Stimulated activated naive CD4-positive, alpha-beta T cell treated with Interleukin-2 at 50 U/mL for 16 hours (primary cell): Measurements from ENCODE around the gene EPN2.

Experiments used
- DNase-seq: peaks from one replicate; lab custom pipeline; 2025; lab: John Stamatoyannopoulos, UW

EPN2 gene

DNA sequence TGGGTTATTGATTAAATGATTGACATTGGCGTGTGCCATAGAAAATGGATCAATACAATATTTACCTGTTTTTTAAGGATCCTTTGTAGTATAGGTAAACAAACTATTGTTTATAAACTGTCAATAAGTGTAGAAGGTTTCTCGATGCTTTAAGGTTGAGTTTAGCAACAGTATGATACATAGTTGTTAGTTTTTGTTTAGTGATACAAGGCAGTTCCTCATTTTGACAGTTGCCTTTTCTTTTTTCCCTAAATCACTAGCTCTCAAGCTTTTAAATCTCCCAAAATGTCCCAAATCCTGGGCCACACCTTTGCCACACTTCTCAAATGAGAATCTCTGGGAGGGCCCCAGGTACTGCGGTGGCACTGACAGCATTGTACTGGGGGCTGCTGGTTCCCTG is 57.3 kb downstream of the EPN2 start:
- no peak for DNase-seq

DNA sequence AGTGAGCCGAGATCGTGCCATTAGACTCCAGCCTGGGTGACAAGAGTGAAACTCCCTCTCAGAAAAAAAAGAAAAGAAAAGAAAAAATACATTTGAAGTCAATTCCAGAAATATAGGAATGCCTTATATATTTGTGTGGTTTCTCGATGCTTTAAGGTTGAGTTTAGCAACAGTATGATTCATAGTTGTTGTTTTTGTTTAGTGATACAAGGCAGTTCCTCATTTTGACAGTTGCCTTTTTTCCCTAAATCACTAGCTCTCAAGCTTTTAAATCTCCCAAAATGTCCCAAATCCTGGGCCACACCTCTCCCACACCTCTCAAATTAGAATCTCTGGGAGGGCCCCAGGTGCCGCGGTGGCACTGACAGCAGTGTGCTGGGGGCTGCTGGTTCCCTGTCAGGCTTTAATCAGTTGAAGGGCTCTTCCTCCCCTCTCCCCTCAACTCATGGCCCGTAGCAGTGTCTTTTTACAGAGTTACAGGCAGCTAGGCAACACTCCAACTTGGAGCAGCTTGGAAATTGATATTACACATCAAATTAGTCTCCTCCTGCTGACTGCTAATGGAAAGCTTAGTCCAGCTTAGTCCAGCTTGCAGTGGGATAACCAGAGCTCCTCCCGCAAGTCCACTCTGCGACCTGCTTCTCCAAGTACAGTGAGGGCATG is 58.4 kb downstream of the EPN2 start:
- no peak for DNase-seq

DNA sequence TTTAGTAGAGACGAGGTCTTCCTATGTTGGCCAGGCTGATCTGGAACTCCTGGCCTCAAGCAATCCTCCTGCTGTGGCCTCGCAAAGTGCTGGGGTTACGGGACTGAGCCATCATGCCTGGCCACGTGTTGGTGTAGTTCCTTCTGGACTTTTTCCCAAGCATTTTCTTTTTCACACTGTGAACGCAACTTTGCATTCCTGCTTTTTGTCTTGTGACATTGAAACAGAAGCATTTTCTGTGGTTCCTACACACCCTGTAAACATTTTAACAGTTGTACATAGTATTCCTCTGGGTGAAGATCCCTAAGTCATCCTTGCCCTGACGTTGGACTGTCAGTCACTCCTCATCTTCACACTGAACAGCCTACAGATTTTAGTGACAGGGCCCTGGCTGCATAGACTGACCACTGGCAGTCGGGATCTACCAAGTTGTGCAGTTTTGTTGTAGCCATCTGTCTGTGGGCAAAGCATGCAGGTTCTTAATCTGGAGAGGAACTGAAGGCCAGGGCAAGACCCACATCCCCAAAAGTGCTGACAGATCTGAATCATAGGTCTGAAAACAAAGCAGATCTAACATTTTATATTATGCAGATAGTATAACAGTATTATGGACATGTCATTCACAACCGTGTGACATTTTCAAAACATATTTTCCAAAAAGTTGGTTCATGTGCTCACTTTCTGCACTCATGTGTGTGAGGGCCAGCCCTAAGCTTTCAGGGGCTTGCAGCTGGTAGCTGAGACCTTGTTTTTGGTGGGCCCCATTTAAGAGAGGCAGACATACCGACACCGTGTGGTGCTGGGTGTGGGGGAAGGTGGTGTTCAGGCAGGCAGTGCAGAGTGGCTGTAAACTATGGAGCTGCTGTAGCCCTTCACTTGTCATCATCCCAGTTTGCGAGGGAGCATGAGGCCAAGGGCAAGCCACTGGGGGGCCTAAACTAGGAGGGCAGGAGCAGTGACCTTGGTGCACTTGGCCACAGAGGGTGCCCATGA is 59.9 kb downstream of the EPN2 start:
- DNase-seq, result no peak

DNA sequence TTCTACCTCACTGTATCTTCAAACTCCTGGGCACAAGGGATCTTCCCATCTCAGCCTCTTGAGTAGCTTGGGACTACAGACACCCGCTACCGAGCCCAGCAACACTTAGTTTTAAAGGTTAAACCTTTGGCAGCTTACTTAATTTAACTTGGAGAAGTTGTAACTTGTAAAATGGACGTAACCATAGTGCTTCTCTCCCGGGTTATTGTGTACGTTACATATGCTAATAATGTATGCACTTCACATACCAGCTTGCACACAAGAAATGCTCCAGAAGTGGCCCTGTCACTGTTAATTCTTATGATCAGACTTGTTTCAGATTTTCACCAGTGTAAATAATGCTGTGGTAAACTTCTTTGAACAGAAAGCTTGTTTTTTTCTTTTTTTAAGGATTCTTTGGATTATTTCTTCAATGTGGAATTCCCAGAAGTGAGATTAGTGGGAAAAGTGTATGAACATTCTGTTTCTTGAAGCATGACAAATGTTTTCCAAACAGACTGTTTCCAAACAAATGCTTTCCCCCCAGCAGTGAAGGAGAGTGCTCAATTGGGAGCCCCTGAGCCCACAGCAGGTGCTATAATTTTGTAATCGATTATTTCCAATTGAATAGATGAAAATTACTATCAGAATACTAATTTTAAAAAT is 61.5 kb downstream of the EPN2 start:
- DNase-seq, result no peak

DNA sequence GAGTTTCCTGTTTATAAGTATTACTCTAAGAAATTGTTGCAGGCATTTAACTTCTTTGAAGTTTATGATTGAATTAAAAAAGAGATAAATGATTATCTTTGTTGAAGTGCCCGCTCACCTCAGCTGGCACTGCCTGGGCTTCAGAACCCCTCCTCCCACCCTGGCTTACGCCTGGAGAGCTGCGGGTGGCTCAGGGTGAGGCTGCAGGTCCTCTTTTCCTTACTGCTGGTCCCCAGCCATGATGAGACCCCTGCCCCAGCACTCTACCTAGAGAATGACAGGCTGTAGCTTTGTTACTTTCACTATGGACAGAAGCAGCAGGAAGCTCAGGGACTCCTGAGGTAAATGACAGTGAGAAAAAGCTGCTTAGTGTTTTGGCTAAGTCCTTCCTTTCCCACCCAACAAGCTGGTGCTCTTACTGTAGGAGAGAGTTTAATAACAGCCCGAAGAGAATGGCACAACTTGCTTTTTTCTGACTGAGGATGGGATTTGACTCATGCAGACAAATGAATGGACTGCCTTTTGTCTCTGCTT is 62.1 kb downstream of the EPN2 start:
- DNase-seq, result no peak

DNA sequence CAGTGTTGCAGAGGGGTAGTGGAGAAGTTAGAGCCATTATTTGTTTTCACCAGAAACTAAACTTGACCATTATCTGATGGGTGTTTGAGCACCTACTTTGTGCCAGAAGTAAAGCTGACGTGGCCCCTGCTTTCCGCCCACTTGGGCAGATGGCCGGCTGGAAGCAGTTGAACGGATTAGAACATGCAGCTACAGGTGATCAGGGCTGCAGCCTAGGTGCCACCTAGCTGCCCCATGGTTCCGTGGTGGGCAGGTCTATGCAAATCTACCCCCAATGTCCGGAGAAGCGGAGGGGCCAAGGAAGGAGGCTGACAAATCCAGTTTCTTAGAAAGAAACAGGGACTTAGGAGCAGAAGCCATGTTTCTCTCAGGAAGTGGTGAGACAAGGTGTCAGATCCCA is 62.7 kb downstream of the EPN2 start:
- no peak for DNase-seq

DNA sequence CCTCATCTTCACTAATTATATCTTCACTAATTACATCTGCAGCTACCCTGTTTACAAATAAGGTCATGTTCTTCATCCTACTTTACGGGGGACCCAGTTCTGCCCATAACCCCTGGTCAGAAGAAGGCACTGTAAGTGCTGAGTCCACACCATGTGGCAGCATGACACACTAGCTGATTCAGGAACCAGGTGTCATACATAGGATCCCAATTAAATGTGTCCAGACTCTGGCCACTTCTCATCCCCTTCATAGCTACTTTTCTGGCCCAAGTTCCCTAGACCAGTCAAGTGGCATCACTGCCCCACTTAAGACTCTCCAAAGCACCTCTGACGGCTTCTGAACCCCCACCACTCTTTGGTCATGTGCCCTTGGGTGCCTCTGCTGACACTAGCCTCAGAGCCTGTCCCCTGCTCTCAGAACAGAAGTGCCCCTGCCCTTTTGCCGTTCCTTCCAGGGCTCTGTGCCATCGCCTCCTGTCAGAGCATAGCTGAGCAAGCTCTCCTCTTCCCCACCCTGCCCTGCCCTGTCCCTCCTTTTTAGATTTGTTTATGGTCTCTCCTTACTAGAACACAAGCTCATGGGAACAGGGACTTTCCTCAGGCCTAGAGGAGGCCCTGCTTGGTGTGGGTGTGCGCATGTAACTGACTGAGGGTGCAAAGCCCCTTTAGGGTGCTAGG is 64.2 kb downstream of the EPN2 start:
- DNase-seq, result no peak

DNA sequence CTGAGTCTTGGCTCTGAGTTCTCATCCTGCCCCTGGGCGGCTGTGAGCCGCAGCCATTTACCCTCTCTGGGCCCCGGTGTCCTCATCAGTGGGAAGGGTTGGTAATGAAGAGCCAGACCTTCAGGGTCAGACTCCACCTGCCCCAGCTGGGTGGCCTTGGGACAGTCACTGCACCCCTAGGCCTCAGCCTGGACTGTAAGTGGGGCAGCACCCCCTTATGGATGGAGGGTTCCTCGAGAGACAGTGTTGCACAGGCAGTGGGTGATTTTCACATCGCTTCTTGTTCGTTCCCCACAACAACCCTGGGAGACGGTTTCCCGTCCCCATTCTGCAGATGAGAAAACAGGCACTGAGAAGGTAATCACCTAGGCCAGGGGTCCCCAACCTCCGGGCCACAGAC is 64.8 kb downstream of the EPN2 start:
- no peak for DNase-seq

DNA sequence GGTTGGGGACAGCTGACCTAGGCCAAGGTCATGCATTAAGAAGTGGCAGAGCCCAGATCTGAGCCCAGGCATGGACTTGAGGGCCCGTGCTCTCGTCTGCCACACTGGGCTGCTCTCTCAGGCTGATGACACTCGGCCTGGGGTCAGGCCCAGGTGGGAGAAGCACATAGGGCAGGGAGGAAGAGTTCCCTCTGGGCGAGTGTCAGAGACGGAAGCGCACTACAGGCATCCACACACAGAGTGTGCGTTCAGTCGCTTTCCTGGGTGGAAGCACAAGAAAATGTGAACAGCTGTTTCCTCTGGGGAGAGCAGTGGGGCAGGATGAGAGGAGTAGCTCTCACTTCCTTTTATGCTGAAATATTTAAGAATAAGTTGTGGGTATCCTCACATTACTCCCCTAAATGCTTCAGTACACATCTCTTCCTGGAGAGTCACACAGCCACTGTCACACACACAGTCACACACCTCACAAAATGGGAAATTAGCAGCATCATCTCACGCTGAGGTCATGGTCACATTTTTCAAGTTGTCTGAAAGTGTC is 65.7 kb downstream of the EPN2 start:
- DNase-seq, result no peak

DNA sequence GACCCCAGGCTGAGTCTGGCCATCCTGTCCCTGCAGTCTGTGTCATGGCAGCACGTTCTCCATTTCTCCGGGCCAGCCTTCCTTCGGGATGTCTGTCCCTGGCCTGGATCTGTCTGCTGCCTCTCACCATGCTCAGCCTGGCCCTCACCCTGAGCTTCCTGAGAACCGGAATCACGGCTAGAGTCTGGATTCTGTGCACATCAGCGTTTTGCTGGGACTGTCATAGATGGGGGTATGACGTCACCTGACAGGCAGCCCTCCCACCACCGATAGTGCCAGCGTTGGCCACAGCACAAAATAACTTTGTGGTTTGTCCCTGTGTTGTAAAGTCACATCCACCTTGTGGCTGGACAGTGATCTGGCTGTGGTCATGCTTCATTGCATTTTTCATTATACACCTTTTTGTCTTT is 66.2 kb downstream of the EPN2 start:
- no peak for DNase-seq

DNA sequence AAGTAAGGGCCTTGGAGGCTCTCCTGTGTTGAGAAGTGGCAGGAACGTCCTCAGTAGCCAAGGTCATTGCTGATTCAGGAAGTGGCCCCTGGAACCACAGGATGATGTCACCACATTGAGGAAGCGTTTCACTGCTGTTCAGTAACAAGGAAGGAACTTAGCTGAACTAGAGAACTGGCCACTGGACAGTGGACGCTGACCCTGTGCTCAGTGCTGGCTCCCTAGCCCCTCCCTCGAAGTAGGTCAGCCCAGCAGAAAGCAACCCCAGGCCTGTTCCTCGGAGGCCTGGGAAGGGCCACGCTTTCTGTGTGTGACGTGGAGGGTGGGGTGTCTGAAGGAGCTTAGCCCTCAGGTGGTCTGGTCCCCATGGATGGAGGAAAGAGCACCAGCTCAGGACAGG is 67.0 kb downstream of the EPN2 start:
- DNase-seq, result no peak

DNA sequence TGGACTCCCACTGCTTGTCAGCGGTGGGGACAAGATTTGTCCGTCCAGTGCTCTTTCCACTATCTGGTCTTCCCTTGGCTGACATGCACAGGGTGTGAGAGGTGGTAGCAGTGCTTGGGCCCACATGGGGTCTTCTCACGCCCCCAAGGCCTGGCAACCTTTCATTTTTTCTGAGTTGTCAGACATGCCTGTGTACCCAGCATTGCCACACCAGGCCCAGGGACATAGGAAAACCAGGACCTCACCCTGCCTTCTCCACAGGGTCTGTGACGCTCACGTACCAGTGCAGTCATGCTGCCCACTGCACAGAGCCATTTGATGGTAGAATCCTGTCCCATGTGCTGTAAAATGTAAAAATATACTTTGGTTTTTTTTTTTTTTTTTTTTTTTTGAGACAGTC is 67.6 kb downstream of the EPN2 start:
- DNase-seq, result no peak

DNA sequence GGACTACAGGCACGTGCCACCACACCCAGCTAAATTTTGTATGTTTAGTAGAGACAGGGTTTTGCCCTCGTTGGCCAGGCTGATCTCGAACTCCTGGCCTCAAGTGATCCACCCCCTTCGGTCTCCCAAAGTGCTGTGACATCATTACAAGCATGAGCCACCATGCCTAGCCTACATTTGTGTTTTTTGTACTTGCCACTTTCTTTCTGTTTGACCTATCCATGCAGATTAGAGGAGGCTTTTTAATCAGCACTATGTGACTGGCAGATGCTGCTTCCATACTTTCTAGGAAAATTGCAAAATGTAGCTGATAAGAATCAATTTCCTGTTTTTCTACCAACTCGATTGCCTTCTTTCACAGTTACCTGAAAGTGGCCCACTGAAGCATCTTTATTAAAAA is 68.1 kb downstream of the EPN2 start:
- DNase-seq, result no peak

DNA sequence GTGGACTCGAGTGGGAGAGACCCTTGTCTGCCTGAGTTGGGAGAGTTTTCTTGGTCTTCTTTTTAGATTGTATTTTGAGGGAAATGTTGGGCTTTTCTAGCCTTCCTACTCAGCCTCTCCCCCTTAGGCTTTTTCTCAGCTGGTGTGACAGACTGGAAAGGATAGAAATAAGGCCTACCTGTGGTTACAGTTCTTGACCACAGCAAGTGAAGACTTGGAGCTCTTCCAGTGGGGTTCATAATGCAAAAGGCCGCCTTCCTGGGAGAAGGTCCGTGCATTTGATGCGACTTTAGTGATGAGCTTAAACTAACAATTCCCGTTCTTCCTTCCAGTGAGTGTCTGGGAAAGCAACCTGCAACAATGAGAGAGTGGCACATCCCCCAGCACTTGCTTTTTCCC is 68.6 kb downstream of the EPN2 start:
- no peak for DNase-seq

DNA sequence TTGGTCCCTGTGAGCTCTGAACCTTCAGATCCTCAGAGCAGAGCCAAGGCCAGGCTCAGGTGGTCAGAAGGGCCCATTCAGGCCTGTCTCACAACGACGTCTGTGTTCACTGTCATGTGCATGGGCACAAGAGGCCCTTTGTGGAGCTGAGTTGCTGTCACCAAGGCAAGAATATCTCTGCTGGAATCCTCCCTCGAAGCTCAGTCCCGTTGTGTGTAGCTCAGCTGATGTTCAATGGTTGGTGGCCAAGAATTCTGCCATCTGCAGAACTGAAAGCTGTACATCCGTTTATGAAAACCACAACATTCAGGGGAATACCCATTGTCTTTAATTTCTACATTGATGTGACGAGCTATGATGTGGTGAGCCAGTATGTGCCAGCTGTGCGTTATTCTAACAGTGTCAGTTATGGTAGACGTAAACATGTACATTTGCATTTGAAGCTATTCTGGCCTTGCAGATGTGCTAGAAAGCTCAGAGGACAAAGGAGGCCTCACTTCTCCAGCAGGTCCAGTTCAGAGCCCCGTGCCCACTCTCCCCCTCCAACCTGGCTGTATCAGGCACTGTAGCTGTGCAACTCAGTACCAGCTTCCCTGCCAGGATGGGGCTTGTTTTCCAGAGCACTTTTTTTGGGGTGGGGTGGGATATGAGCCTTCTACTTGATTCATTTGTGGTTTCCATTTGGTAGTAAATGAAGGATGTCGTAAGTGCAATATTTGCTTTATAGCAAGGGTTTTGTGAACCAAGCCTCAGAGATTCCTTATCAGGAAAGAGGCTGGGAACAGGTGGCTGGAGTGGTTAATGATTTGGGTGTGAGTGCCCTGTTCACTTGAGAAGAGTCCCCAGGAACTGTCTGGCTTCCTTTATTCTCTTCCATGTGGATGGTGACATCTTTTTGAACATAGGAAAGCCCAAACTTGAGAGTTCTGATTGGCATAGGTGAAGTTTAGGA is 69.3 kb downstream of the EPN2 start:
- peak; percentile 11 for DNase-seq

DNA sequence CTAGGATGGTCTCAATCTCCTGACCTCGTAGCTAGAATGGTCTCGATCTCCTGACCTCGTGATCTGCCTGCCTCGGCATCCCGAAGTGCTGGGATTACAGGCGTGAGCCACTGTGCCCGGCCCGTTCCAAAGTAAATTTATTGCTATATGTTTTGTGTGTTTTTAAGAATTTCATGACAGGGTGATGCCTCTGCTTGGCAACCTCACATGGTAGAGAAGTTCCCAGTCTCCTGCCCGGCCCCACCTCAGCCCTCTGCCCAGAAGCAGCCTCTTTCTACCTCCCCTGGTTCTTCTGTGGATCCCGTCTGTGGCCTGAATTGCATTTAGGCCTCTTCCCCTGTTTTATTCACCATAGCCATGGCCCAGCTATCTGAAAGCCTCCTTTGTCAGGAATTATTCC is 70.4 kb downstream of the EPN2 start:
- no peak for DNase-seq

DNA sequence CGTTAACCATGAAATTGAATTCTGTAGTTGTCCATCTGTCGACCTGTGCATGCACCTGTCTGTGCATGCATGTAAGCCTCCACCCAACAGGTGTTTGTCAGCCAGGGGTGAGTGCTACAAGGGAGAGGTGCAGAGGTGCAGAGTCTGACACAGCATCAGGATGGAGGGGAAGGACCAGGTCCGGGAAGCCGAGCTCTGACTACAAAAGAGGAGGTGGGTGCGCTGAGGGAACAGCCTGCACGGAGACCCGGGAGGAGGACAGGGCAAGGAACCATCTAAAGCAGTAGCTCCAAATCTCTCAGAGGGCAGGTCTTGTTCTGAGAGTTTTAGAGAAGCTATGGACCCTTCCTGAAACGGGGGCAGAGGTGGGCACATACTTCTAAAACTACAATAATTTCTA is 71.2 kb downstream of the EPN2 start:
- no peak for DNase-seq

DNA sequence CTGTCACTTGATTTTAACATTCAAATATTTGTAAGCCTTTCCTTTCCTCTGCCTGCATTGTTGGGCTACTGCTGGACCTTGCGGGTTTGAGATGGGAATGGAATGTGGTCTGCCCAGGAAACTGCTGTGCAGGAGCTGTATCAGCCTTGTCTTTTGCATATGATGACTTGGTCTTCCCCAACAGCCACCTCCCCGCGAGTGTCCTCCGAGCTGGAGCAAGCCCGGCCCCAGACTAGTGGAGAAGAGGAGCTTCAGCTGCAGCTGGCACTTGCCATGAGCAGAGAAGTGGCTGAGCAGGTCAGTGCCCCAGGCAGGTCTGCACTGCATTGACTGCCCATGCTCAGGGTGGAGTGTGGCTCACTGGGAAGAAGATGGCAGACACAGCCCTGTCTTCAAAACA is 72.5 kb downstream of the EPN2 start:
- no peak for DNase-seq

DNA sequence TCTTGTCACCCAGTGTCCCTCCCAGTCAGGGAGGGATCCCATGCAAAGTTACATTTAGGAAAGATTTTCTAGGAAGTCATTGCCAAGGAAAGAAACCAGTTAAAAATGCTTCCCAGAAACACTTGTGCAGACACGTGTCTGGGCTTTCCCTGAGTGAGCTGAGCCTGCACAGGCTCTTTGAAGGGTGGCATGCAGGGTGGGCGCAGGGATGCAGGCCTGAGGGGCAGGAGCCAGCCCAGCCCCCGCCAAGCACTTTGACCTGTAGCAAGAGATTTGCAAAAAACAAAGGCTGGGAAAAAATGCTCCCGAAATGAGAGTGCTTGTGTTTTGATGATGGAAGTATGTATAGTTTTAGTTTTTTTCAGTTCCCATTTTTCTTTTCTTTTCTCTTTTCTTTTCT is 73.0 kb downstream of the EPN2 start:
- DNase-seq, result no peak

DNA sequence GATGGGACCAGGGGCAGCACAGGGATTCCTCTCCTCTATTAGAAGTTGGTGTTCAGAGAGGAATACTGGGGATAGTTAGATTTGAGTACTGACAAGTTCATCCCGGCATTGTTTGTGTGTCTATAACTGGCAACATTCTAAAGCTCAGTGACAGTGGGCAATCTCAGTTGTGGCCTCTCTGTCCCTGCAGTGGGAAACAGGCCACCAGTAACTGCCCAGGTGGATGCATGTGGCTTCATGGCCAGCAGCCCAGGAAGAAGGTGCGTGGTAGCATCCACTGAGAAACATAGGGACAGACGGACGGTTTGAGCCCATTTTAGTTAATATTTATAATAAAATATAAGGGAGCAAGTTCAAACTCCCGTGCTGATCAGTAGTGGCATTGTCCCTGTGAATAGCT is 73.8 kb downstream of the EPN2 start:
- no peak for DNase-seq
